DND-41 (cell line): ENCODE results near the gene KDM8.

Experiments
- ATAC-seq: fragments of 200-7000 bp; cut with Tn5 transposase; 3 replicates; pipeline ENCODE4 v1.9.1; 2021; ENCODE audit warnings: low read depth; ENCODE audit not compliant: insufficient read depth
- DNase-seq: peaks from one replicate; pipeline ENCODE4 v3.0.0-alpha.2; 2020
- H2AFZ ChIP-seq: 2 replicates; pipeline ENCODE4 v1.6.0; 2012; ENCODE audit warnings: low read depth, low read length
- H3K27ac ChIP-seq: 2 replicates; pipeline ENCODE4 v1.5.1; 2012; ENCODE audit warnings: low read length, inconsistent platforms
- H3K27me3 ChIP-seq: fragments of 200-600 bp; sonication (generic); 2 replicates; pipeline ENCODE4 v1.6.0; 2012; ENCODE audit warnings: low read length, mild to moderate bottlenecking, inconsistent platforms; ENCODE audit not compliant: insufficient read depth, poor library complexity
- H3K36me3 ChIP-seq: 2 replicates; pipeline ENCODE4 v1.5.1; 2012; ENCODE audit warnings: low read length, inconsistent platforms; ENCODE audit not compliant: insufficient read depth
- H3K4me1 ChIP-seq: 2 replicates; pipeline ENCODE4 v1.5.1; 2012; ENCODE audit warnings: mild to moderate bottlenecking, low read length; ENCODE audit not compliant: insufficient read depth
- H3K4me2 ChIP-seq: 2 replicates; pipeline ENCODE4 v1.6.0; 2012; ENCODE audit warnings: mild to moderate bottlenecking, moderate library complexity, low read length, inconsistent platforms; ENCODE audit not compliant: insufficient read depth
- H3K4me3 ChIP-seq, 2 experiments: fragments of 200-600 bp in 1 of 2; shearing (Covaris generic) in 1 of 2; 2 replicates each; pipeline ENCODE4 v1.5.1; 2012 to 2016; ENCODE audit warnings: inconsistent platforms in 2 of 2, low read length in 2 of 2, mild to moderate bottlenecking in 2 of 2, low read depth in 1 of 2, moderate library complexity in 1 of 2
- H3K79me2 ChIP-seq: 2 replicates; pipeline ENCODE4 v1.6.0; 2012; ENCODE audit warnings: low read length, inconsistent platforms; ENCODE audit not compliant: insufficient read depth
- H3K9ac ChIP-seq: 2 replicates; pipeline ENCODE4 v1.6.0; 2012; ENCODE audit warnings: low read depth, mild to moderate bottlenecking, inconsistent platforms, low read length, moderate library complexity
- H3K9me3 ChIP-seq: 2 replicates; pipeline ENCODE4 v1.5.1; 2012; ENCODE audit warnings: low read length, moderate library complexity, mild to moderate bottlenecking, inconsistent platforms; ENCODE audit not compliant: insufficient read depth, severe bottlenecking
- H4K20me1 ChIP-seq: 2 replicates; pipeline ENCODE4 v1.6.0; 2012; ENCODE audit warnings: low read length; ENCODE audit not compliant: insufficient read depth
- EZH2 ChIP-seq: IDR thresholded peaks from 3 replicates; pipeline ENCODE4 v1.6.1; 2012; ENCODE audit warnings: borderline replicate concordance, low read depth, mild to moderate bottlenecking, moderate library complexity, low read length, inconsistent platforms; ENCODE audit not compliant: severe bottlenecking
- TF ChIP-seq, protein P1 (sequence below): IDR thresholded peaks from 2 replicates; pipeline ENCODE4 v1.5.1; 2012; ENCODE audit warnings: borderline replicate concordance, low read length, moderate library complexity, mild to moderate bottlenecking; ENCODE audit not compliant: poor library complexity, severe bottlenecking; ENCODE audit errors: extremely low read depth

KDM8 gene

DNA sequence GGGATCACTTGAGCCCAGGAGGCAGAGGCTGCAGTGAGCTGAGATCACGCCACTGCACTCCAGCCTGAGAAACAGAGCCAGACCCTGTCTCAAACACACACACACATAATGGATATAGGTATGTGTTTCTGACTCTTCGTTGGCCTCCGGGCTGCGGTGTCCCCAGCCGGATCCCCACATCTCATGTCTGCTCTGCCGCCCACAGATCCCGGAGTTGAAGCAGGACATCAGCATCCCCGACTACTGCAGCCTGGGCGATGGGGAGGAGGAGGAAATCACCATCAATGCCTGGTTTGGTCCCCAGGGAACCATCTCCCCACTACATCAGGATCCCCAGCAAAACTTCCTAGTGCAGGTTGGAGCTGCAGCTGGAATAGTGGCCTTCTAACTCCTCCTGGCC, 15.4 kb downstream of the KDM8 start:
- H2AFZ ChIP-seq, result no peak overlapping the region
- no peak overlapping the region for H3K4me2 ChIP-seq
- peaks cover 83% of the 10 kb centered on the region for H3K36me3 ChIP-seq
- H3K9me3 ChIP-seq, result no peaks in the 10 kb centered on the region
- H3K79me2 ChIP-seq, result no peaks in the 10 kb centered on the region
- H3K27me3 ChIP-seq, result no peaks in the 10 kb centered on the region
- no peaks in the 10 kb centered on the region for H3K4me1 ChIP-seq
- H3K4me3 ChIP-seq, result no peak overlapping the region
- DNase-seq (no peak), ATAC-seq (no peak)
- TF ChIP-seq, protein P1, sequence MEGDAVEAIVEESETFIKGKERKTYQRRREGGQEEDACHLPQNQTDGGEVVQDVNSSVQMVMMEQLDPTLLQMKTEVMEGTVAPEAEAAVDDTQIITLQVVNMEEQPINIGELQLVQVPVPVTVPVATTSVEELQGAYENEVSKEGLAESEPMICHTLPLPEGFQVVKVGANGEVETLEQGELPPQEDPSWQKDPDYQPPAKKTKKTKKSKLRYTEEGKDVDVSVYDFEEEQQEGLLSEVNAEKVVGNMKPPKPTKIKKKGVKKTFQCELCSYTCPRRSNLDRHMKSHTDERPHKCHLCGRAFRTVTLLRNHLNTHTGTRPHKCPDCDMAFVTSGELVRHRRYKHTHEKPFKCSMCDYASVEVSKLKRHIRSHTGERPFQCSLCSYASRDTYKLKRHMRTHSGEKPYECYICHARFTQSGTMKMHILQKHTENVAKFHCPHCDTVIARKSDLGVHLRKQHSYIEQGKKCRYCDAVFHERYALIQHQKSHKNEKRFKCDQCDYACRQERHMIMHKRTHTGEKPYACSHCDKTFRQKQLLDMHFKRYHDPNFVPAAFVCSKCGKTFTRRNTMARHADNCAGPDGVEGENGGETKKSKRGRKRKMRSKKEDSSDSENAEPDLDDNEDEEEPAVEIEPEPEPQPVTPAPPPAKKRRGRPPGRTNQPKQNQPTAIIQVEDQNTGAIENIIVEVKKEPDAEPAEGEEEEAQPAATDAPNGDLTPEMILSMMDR, result no peak
- no peak for TF ChIP-seq EZH2
- H4K20me1 ChIP-seq, result no peaks in the 10 kb centered on the region
- H3K27ac ChIP-seq, result 0 out of 2 replicates have a peak overlapping the region, but pooled peaks have one; percentile 27
- H3K9ac ChIP-seq, result no peak overlapping the region

DNA sequence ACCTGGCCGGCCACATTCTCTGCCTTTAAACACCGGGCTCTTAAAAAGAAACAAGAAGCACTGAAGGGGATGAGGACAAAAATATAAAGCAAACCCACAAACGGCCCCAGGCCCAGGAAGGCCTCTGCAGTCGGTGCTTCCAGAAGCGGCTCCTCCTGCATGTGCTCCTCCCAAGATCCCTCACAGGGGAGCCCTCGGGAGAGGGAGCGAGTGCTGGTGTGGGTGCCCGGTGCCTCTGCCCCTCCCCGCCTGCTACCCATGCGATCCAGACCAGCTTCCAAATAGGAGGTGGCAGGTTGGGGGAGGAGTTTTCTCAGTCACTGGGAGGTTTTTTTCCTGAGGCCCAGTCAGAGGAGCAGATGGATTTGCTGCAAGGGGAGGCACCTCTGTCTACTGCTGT, 15.8 kb downstream of the KDM8 start:
- no peaks in the 10 kb centered on the region for H3K27me3 ChIP-seq
- TF ChIP-seq, protein P1, result no peak
- no peak for TF ChIP-seq EZH2
- ATAC-seq (no peak), DNase-seq (no peak)
- H3K9ac ChIP-seq, result no peak overlapping the region
- H3K4me2 ChIP-seq, result no peak overlapping the region
- no peaks in the 10 kb centered on the region for H3K9me3 ChIP-seq
- no peaks in the 10 kb centered on the region for H3K4me1 ChIP-seq
- H4K20me1 ChIP-seq, result no peaks in the 10 kb centered on the region
- no peak overlapping the region for H3K27ac ChIP-seq
- H3K79me2 ChIP-seq, result no peaks in the 10 kb centered on the region
- H3K4me3 ChIP-seq, result no peak overlapping the region
- H2AFZ ChIP-seq, result no peak overlapping the region
- peaks cover 85% of the 10 kb centered on the region for H3K36me3 ChIP-seq

DNA sequence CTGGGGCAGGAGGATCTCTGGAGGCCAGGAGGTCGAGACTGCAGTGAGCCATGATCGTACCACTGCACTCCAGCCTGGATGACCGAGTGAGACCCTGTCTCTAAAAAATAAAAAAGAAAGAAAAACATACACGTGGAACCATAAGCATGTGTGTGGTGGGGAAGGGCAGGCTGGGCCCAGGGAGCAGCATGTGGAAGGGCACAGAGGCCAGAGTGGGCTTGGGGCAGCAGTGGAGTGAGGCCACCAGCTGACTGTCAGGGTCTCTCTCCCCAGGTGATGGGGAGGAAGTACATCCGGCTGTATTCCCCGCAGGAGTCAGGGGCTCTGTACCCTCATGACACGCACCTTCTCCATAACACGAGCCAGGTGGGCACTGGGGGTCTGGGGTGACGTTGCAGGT, 16.8 kb downstream of the KDM8 start:
- no peak overlapping the region; the same call in 1 of the 2 replicates for H3K27ac ChIP-seq
- no peak overlapping the region for H3K4me3 ChIP-seq
- no peak overlapping the region for H3K9ac ChIP-seq
- H2AFZ ChIP-seq, result no peak overlapping the region
- peaks cover 3% of the 10 kb centered on the region; the same call in 1 of the 2 replicates for H4K20me1 ChIP-seq
- H3K9me3 ChIP-seq, result no peaks in the 10 kb centered on the region
- H3K36me3 ChIP-seq, result peaks cover 86% of the 10 kb centered on the region
- ATAC-seq (no peak), DNase-seq (no peak)
- H3K79me2 ChIP-seq, result no peaks in the 10 kb centered on the region
- no peaks in the 10 kb centered on the region for H3K4me1 ChIP-seq
- no peaks in the 10 kb centered on the region for H3K27me3 ChIP-seq
- TF ChIP-seq, protein P1, result no peak
- no peak for TF ChIP-seq EZH2
- H3K4me2 ChIP-seq, result no peak overlapping the region

DNA sequence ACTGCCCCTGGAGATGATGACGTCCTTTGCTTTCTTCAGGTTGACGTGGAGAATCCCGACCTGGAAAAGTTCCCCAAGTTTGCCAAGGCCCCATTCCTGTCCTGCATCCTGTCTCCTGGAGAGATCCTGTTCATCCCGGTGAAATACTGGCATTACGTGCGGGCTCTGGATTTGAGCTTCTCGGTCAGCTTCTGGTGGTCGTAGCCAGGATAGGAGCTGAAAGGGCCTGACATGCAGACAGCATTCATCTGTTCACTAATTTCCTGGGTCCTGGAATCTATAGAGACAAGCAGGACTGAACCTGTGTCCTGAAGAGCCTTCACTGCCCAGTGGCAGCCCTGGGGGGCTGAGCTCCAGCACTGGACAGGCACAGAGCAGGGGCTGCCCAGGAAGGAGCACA, 17.2 kb downstream of the KDM8 start:
- no peak overlapping the region for H2AFZ ChIP-seq
- no peak overlapping the region for H3K4me2 ChIP-seq
- H3K4me1 ChIP-seq, result no peaks in the 10 kb centered on the region
- H3K9me3 ChIP-seq, result no peaks in the 10 kb centered on the region
- DNase-seq (no peak), ATAC-seq (no peak)
- TF ChIP-seq EZH2, result no peak
- TF ChIP-seq, protein P1, result no peak
- H3K79me2 ChIP-seq, result no peaks in the 10 kb centered on the region
- no peak overlapping the region for H3K27ac ChIP-seq
- no peak overlapping the region for H3K4me3 ChIP-seq
- no peak overlapping the region for H3K9ac ChIP-seq
- H4K20me1 ChIP-seq, result peaks cover 3% of the 10 kb centered on the region; the same call in 1 of the 2 replicates
- no peaks in the 10 kb centered on the region for H3K27me3 ChIP-seq
- H3K36me3 ChIP-seq, result peaks cover 86% of the 10 kb centered on the region
